GM23248 (cell line): ENCODE measurements around the gene PEPD.

Experiments
- EZH2 ChIP-seq: fragments of 200-600 bp; sonication (generic); IDR thresholded peaks from 2 replicates; pipeline ENCODE4 v1.6.1; 2018; ENCODE audit warnings: antibody characterized with exemption, mild to moderate bottlenecking; ENCODE audit not compliant: insufficient read depth, poor library complexity, severe bottlenecking
- EZH2phosphoT487 ChIP-seq: fragments of 200-600 bp; sonication (generic); IDR thresholded peaks from 2 replicates; pipeline ENCODE4 v1.6.1; 2018; ENCODE audit warnings: antibody characterized with exemption, moderate library complexity, mild to moderate bottlenecking, low read depth; ENCODE audit not compliant: insufficient read depth

- no peak for TF ChIP-seq EZH2
- no peak for TF ChIP-seq EZH2phosphoT487
These were observed 31.3 kb upstream of the PEPD start for GRCh38 chr19:33552928-33553279.
